Psoas muscle (tissue), 8 donors: ENCODE results near the gene TRPM7. TPM values are rescaled to one million over a fixed set of nuclear protein-coding genes. Genes with fewer than 3 reads are reported as not detected.

Experiments used
- ATAC-seq, 4 donors: fragments of 200-7000 bp; cut with Tn5 transposase; one replicate each; pipeline ENCODE4 v1.9.1; 2020; ENCODE audit warnings: moderate library complexity in 3 of 4, mild to moderate bottlenecking in 2 of 4
- DNase-seq, 2 donors: peaks; one replicate each; pipeline ENCODE4 v3.0.0-alpha.2; 2020
- H3K27ac ChIP-seq: fragments of 200-600 bp; one replicate; pipeline ENCODE4 v1.8.0; 2022
- H3K27me3 ChIP-seq, 3 donors: fragments of 200-600 bp in 1 of 3; one replicate each; pipeline versions ENCODE4 v1.6.1 to v1.8.0; 2013 to 2022; ENCODE audit warnings: low read length in 2 of 3, mild to moderate bottlenecking in 2 of 3, moderate library complexity in 1 of 3; ENCODE audit not compliant: insufficient read depth in 3 of 3
- H3K36me3 ChIP-seq, 2 donors: fragments of 200-600 bp in 1 of 2; one replicate each; pipeline versions ENCODE4 v1.6.1 to v1.8.0; 2013 to 2022; ENCODE audit warnings: low read depth in 1 of 2, mild to moderate bottlenecking in 1 of 2, moderate library complexity in 1 of 2; ENCODE audit not compliant: insufficient read depth in 1 of 2
- H3K4me1 ChIP-seq: fragments of 200-600 bp; one replicate; pipeline ENCODE4 v1.8.0; 2022
- H3K4me3 ChIP-seq: fragments of 200-600 bp; one replicate; pipeline ENCODE4 v1.8.0; 2022; ENCODE audit warnings: mild to moderate bottlenecking
- H3K9me3 ChIP-seq: fragments of 200-600 bp; one replicate; pipeline ENCODE4 v1.8.0; 2022
- CTCF ChIP-seq: fragments of 200-600 bp; IDR thresholded peaks from one replicate; pipeline ENCODE4 v1.8.0; 2022; ENCODE audit warnings: antibody characterized with exemption
- WGBS, 3 donors: extraction: QIAGEN DNeasy Blood & Tissue Kit; methylation state at CpG; one replicate each; pipeline versions ENCODE4 v1.1.6 to v1.1.7; 2013; 5-methylcytosine and 5-hydroxymethylcytosine counted together
- intact Hi-C, 2 donors: fragments of 100-400 bp; cut with DNase I; formaldehyde crosslinking; loops; one replicate each; pipeline versions ENCODE4 v1.11.0 to v1.14.2; 2022
- polyA plus RNA-seq, 3 donors: library from polyadenylated mRNA; stranded (reverse); fragments of 200-250 nt; gene quantifications; one replicate each; pipeline ENCODE4 v1.2.3, GENCODE V29; 2013
- total RNA-seq, 4 donors: library from RNA; stranded (reverse); fragmentation: NEBNext Ultra II Directional in 2 of 4; extraction: Animal tissue kit (Norgen Biotek cat#: 25700) in 2 of 4; gene quantifications; one replicate each; pipeline versions ENCODE4 v1.2.1 to v1.2.4, GENCODE V29; 2021 to 2023
- donor health status: healthy with polysubstance abuse.
- donor health status: DM: no; HTN: no; CAD: no; lungs with moderate emphysema.
- donor health status: Bipolar disorder and iron deficiency.
- donor health status: healthy.
- donor health status: DM: yes; HTN: yes; CAD: no.
- donor health status: DM: no; HTN: no; CAD: no.
- donor health status: DM: no; HTN: no; CAD: no.
- donor health status: DM: yes; HTN: yes; CAD: no.

Gene TRPM7
- total and polyA plus RNA-seq, 7 donors = 4.2 to 11.4 (median 9.3) TPM

- no peak for TF ChIP-seq CTCF
- no peak for ATAC-seq
- no peaks in the 10 kb centered on the region for H3K4me1 ChIP-seq
- no peak overlapping the region for H3K27ac ChIP-seq
- H3K27me3 ChIP-seq = no peaks in the 10 kb centered on the region
- no peak for DNase-seq
- intact Hi-C loops = no loop called here
- no peaks in the 10 kb centered on the region for H3K9me3 ChIP-seq
- no peak overlapping the region for H3K4me3 ChIP-seq
- peaks cover 0 to 87% of the 10 kb centered on the region in 2 donors for H3K36me3 ChIP-seq
- 97 to 100% (median 97%) methylated on average over 4 of the region's 4 CpGs for WGBS, 3 donors
These were observed 122.8 kb downstream of the TRPM7 start for GRCh38 chr15:50563756-50564155.

GRCh38 chr15:50562735-50563640 lies 123.6 kb downstream of the TRPM7 start:
- no peak overlapping the region for H3K4me3 ChIP-seq
- intact Hi-C loops = no loop called here
- H3K9me3 ChIP-seq = no peaks in the 10 kb centered on the region
- no peak overlapping the region for H3K27ac ChIP-seq
- no peak for DNase-seq
- peaks cover 0 to 87% of the 10 kb centered on the region in 2 donors for H3K36me3 ChIP-seq
- no peaks in the 10 kb centered on the region for H3K4me1 ChIP-seq
- H3K27me3 ChIP-seq = no peaks in the 10 kb centered on the region
- WGBS, 3 donors = 52 to 87% (median 69%) methylated on average over 4 of the region's 4 CpGs
- no peak for ATAC-seq
- no peak for TF ChIP-seq CTCF

- peaks cover 0 to 54% of the 10 kb centered on the region in 2 donors for H3K36me3 ChIP-seq
- TF ChIP-seq CTCF = no peak
- no peak for ATAC-seq
- no peaks in the 10 kb centered on the region for H3K4me1 ChIP-seq
- H3K27ac ChIP-seq = no peak overlapping the region
- H3K4me3 ChIP-seq = no peak overlapping the region
- WGBS, 3 donors = 92 to 98% (median 96%) methylated on average over 2 of the region's 2 CpGs
- H3K9me3 ChIP-seq = no peaks in the 10 kb centered on the region
- DNase-seq = no peak
- intact Hi-C loops = no loop called here
- no peaks in the 10 kb centered on the region for H3K27me3 ChIP-seq
These were observed 128.6 kb downstream of the TRPM7 start for GRCh38 chr15:50558012-50558411.

- Histone ChIP-seq H3K4me3 (no peak overlapping the region), H3K9me3 (no peaks in the 10 kb centered on the region), H3K36me3 (peaks cover 0 to 42% of the 10 kb centered on the region in 2 donors), H3K27ac (no peak overlapping the region), H3K27me3 (no peaks in the 10 kb centered on the region), H3K4me1 (no peaks in the 10 kb centered on the region)
- no peak for ATAC-seq
- TF ChIP-seq CTCF = no peak
- intact Hi-C loops = no loop called here
- DNase-seq = no peak
- 97% methylated on average over 2 of the region's 2 CpGs for WGBS, 3 donors
These were observed 129.8 kb downstream of the TRPM7 start for GRCh38 chr15:50556642-50557371.
